GM19463 (cell line): Measurements from ENCODE around the gene AKR7A2.

ENCODE experiments used
- ATAC-seq: cut with Tn5 transposase; IDR thresholded peaks from one replicate; pipeline ENCODE4 v1.9.1; 2021; ENCODE audit warnings: mild to moderate bottlenecking, moderate library complexity; ENCODE audit not compliant: unreplicated experiment

Gene AKR7A2

GRCh38 chr1:19311931-19312781, at the start of gene AKR7A2, which contains the start of gene SLC66A1:
Gene AKR7A2, minus strand, starts transcription at chr1:19312144. Its CDS starts 20 bp downstream, at chr1:19312124.
Gene SLC66A1, plus strand, starts transcription at chr1:19312326. Its CDS starts 5,352 bp downstream, at chr1:19317678.
- peak; percentile 63 for ATAC-seq

DNA sequence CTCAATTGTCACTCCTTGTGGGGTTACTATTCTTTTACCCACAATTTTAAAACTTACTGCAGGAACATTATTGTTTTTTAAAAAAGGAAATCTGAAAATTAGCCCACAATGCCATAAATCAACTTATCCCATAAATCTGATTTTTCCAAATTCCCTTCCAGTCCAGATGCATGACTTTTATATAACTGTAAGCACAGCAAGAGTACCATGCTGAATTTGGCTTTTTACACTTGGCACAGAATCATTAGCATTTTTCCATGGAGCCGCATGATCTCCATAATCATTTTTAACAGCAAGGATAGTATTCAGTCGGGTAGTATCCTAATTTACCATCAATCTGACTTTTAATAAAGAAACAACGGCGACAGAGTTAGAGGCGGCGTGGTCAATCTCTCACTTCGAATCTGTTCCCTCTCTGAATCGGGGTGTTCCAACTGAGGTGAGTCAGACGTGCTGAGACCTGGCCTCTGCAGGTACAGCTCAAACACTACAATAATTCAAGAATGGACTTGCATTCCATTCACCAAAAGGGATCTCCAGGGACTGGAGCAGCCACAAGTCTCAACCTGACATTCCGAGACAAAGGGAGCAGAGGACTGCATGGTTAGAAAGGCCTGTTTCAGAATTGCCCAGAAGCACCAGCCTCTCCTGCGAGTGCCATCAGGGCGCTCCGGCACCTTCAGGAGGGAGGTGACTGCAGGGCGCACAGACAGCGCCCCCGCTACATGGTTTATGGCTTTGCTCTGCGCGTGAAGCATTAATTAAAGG, 49.1 kb upstream of the AKR7A2 start:
- ATAC-seq: no peak

- ATAC-seq: no peak
Observed at GRCh38 chr1:19360432-19360831, 48.5 kb upstream of the AKR7A2 start.

DNA sequence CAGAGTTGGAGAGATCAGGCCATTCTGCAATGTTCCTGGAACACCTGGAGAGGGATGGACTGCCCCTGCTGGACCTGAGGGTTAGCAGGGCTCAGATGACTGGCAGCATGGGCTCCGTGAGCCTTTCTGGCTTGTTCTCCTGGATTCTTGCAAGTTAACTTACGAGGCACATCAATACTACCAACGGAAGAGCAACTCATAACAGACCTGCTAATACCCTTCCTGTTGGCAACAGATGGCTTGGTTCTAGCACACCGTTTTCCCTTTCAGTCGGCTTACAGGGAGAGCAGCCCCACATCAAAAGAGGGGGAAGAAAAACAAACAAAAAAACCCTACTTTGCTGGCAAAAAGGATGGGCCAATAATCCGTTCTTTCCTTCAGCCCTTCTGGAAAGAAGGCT, 48.1 kb upstream of the AKR7A2 start:
- ATAC-seq: no peak

DNA sequence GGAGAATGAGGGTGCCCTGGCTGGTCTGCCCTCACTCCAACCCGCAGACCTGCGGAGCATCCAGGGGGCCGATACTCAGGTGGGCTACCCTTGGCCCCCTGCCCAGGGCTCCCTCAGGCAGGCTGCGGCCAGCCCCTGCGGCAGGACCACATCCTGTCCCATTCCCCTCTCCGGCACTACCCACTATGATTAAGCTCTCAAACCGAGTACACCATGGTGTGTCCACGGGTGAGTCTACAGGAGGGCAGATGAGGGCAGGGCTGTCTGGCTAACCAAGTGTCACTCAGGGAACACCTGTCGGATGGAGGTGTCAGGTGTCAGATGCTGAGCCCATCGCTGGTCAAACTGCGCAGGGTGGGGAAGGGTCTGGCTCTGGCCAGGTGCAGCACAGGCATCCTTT, 47.4 kb upstream of the AKR7A2 start:
- no peak for ATAC-seq

DNA sequence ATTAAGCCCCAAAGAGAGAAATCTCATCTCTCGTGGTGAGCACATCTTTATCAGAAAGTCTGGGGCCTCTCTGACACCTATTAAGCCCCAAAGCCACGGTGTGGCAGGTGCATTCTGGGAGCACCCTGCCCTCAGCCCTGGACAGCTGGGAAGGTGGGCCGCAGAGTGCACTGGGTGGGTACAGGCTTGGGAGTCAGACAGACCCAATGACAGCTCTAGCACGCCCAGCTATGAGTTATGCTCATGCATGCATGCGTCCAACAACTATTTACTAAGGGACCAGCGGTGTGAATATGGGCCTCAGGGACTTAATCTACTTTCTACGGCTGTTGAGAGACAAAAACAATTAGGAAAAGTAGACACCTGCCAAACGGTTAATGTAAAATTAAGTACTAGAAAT, 46.8 kb upstream of the AKR7A2 start:
- ATAC-seq: no peak

- ATAC-seq: no peak
Observed at GRCh38 chr1:19357299-19357986, 45.5 kb upstream of the AKR7A2 start.

- ATAC-seq: no peak
Observed at GRCh38 chr1:19356266-19356665, 44.3 kb upstream of the AKR7A2 start.

DNA sequence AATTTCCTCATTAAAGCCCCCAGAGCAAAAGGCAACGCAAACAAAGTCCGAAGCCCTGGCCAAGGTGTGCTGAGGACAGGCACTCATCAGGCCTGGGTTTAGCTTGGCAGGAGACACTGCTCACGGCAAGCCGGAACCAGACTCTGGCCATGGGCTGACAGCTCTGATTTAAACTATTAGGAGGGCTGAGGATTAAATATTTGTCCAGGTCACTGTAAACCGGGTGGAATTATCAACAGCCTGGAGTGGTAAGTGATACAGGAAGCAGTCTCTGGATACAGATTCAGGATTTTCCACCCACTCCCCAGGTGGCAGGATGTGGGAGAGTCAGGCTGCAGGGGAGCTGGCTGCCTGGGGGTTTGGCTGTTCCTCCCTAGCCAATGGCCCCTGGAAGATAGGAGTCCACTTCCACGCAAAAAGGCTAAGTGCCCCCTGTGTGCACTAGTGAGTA, 42.6 kb upstream of the AKR7A2 start:
- ATAC-seq: no peak

GRCh38 chr1:19353596-19353995, 41.7 kb upstream of the AKR7A2 start:
- ATAC-seq: no peak

GRCh38 chr1:19352839-19353238, 40.9 kb upstream of the AKR7A2 start:
- no peak for ATAC-seq

DNA sequence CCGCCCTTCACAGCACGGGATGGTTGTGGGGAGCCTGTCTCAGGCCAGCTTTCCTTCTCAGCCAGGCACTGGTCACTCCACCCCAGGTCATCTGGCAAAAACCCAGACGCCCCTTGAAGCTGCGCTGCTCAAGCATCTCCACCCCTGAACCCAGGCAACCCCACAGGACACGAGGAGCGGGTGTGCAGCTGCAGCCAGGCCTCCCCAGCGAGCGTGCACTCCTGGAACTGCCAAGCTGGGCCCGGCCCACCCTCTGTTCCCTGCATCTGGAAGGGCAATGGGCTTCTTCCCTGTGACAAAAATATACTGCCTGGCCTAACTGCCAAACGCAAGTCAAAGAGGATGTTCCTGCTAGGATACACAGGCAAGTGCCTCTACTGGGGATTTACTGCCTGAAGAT, 39.9 kb upstream of the AKR7A2 start:
- ATAC-seq: no peak

DNA sequence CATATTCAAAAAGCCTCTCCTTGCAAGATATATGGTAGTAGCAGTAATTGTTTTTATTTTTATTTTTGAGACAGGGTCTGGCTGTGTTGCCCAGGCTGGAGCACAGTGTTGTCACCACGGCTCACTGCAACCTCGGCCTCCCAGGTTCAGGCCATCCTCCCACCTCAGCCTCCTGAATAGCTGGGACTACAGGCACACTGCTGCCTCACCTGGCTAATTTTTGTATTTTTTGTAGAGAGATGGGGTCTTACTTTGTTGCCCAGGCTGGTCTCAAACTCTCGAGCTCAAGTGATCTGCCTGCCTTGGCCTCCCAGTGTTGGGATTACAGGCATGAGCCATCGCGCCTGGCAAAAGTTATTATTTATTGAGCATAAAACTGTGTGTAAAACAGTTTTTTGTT, 38.6 kb upstream of the AKR7A2 start:
- no peak for ATAC-seq

DNA sequence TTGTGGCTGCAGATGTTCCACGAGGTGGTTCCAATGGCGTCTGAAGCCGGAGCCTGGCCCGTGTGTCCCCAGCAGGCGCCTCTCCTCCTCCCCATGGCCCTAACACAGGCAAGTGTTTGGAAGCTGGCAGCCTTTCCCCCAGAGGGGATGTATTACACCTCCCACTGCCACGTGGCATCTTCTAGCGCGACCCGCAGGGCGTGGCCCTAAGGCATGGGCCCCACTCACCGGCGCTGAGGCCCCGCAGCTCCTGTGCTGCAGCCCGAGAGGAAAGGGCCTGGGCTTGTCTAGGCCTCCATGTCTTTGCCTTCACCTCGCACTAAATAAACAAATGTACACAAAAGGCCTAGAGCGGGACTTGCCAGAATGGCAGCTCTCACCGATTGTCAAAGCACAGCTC, 38.1 kb upstream of the AKR7A2 start:
- no peak for ATAC-seq

DNA sequence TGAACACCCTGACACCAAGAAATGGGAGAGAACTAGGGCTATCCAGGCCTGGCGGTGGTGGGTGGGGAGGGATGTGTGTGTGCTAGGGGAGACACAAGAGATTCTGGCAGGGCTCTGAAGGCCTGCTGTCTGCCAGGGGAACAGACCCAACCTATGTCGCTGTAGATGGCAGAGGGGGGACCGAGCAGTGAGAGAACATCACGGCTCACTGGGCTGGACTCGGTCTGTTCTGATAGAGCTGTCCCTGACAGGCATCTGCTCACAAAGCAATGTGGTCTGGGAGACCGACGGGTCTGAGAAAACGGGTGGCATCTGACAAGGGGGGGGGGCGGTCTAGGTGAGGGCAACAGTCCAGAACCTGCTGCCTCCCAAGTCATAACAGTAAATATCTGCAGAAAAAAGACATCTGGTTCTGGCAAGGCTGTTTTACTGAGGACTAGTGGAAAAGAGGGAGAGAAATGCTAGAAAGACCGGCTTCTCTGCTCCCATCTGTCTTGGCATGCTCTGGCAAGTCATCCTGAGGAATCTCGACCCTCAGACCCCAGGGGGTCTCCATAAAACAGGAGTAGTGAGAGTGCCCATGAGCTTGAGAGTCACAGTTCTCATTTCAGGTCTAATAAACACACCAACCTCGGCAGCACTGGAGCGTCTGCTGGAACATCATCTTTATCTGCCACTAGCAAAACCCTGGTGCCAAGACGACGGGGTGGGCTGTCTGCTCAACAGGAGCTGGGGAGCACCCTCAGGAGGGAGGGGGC, 36.7 kb upstream of the AKR7A2 start:
- no peak for ATAC-seq

GRCh38 chr1:19347533-19348172, 35.7 kb upstream of the AKR7A2 start:
- no peak for ATAC-seq

GRCh38 chr1:19346026-19346425, 34.1 kb upstream of the AKR7A2 start:
- no peak for ATAC-seq

- no peak for ATAC-seq
Observed at GRCh38 chr1:19345391-19345790, 33.4 kb upstream of the AKR7A2 start.

DNA sequence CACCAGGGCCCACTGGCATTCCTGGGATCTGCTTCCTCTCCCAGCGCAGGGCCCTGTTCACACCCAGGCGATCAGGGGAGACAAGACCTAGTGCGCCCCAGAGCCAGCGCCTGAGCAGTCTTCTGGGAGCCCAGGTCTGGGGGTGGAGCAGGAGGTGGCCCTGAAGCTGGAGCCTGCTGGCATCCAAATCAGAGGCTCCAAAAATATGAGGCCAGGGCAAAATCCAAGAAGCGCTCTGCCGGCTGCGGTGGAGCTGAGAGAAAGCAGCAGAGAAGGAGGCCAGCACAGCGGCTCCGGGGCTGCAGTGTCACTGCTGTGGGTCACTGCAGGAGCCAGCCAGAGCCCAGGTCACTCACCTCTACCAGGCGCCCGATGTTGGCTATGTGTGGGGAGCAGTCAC, 32.9 kb upstream of the AKR7A2 start:
- no peak for ATAC-seq

GRCh38 chr1:19344372-19344810, 32.4 kb upstream of the AKR7A2 start:
- no peak for ATAC-seq
